Mammary epithelial cell (primary cell): ENCODE results near the gene FPGT.

Source experiments
- CTCF ChIP-seq, 2 donors: IDR thresholded peaks in 1 of 2; conservative IDR thresholded peaks in 1 of 2; 2 replicates each; pipeline ENCODE4 v1.5.1; 2011 to 2012; ENCODE audit warnings: inconsistent platforms in 2 of 2, low read length in 2 of 2, mild to moderate bottlenecking in 2 of 2, control low read depth in 1 of 2, low read depth in 1 of 2; ENCODE audit not compliant: insufficient read depth in 1 of 2; ENCODE audit errors: extremely low read depth in 1 of 2
- EZH2 ChIP-seq: IDR thresholded peaks from 2 replicates; pipeline ENCODE4 v1.6.1; 2012; ENCODE audit warnings: low read length, inconsistent platforms, borderline replicate concordance

GRCh38 chr1:74162333-74162732 lies 35.7 kb upstream of the FPGT start:
- TF ChIP-seq CTCF (conservative IDR thresholded peaks at IDR 0.05 in 1 of 2, IDR thresholded peaks at IDR 0.05 in 1 of 2; ENCODE audit: extremely low read depth in 1 of 2, insufficient read depth in 1 of 2, low read depth in 1 of 2, low read length in 2 of 2) = no peak
- TF ChIP-seq EZH2 = no peak
